Breast epithelium (tissue), 4 donors: ENCODE results near the gene MEIOSIN. TPM values are rescaled to one million over a fixed set of nuclear protein-coding genes. Genes with fewer than 3 reads are reported as not detected.

ENCODE experiments used
- DNase-seq, 2 donors: peaks; one replicate each; pipeline ENCODE4 v3.0.0-alpha.2; 2019; ENCODE audit warnings: low spot score in 2 of 2
- H3K27ac ChIP-seq, 2 donors: fragments of 200-600 bp; sonication (generic) in 1 of 2; one replicate each; pipeline ENCODE4 v1.5.1; 2016 to 2019; ENCODE audit warnings: mild to moderate bottlenecking in 1 of 2
- H3K27me3 ChIP-seq, 2 donors: fragments of 200-600 bp; sonication (generic) in 1 of 2; one replicate each; pipeline versions ENCODE4 v1.5.1 to v1.6.0; 2017 to 2019; ENCODE audit warnings: control low read depth in 1 of 2, mild to moderate bottlenecking in 1 of 2
- H3K36me3 ChIP-seq: fragments of 200-600 bp; one replicate; pipeline ENCODE4 v1.5.1; 2019
- H3K4me1 ChIP-seq, 2 donors: fragments of 200-600 bp; sonication (generic); one replicate each; pipeline ENCODE4 v1.5.1; 2016 to 2019; ENCODE audit warnings: control low read depth in 1 of 2
- H3K4me3 ChIP-seq, 3 donors: fragments of 200-600 bp; sonication (generic); 1 replicate in 2 of 3; 2 replicates in 1 of 3; pipeline ENCODE4 v1.5.1; 2016 to 2019; ENCODE audit warnings: mild to moderate bottlenecking in 3 of 3, moderate library complexity in 2 of 3
- H3K9me3 ChIP-seq, 2 donors: fragments of 200-600 bp; sonication (generic) in 1 of 2; one replicate each; pipeline ENCODE4 v1.5.1; 2016 to 2019; ENCODE audit warnings: control low read depth in 1 of 2
- POLR2A ChIP-seq: fragments of 450-650 bp; IDR thresholded peaks from one replicate; pipeline ENCODE4 v1.6.1; 2016; ENCODE audit warnings: antibody characterized with exemption, mild to moderate bottlenecking, moderate library complexity
- POLR2AphosphoS5 ChIP-seq, 3 donors: sonication (generic); formaldehyde crosslinking; IDR thresholded peaks; one replicate each; pipeline ENCODE4 v1.6.1; 2017; ENCODE audit warnings: antibody characterized with exemption in 3 of 3
- intact Hi-C: fragments of 100-400 bp; cut with DNase I; formaldehyde crosslinking; loops from one replicate; pipeline ENCODE4 v1.15.1; 2023; ENCODE audit warnings: low total_unique reads
- total RNA-seq, 3 donors: library from RNA; depleted of rRNA; stranded (reverse); fragments of >200 nt; gene quantifications; one replicate each; pipeline ENCODE4 v1.1.0, GENCODE V29; 2016
- TF ChIP-seq, protein P1 (sequence below), 3 donors: fragments of 450-650 bp; IDR thresholded peaks; one replicate each; pipeline ENCODE4 v1.5.1; 2016 to 2017; ENCODE audit warnings: antibody characterized with exemption in 3 of 3, mild to moderate bottlenecking in 3 of 3, moderate library complexity in 3 of 3

MEIOSIN gene
- total RNA-seq, 3 donors from 2014 or later: not detected

DNA sequence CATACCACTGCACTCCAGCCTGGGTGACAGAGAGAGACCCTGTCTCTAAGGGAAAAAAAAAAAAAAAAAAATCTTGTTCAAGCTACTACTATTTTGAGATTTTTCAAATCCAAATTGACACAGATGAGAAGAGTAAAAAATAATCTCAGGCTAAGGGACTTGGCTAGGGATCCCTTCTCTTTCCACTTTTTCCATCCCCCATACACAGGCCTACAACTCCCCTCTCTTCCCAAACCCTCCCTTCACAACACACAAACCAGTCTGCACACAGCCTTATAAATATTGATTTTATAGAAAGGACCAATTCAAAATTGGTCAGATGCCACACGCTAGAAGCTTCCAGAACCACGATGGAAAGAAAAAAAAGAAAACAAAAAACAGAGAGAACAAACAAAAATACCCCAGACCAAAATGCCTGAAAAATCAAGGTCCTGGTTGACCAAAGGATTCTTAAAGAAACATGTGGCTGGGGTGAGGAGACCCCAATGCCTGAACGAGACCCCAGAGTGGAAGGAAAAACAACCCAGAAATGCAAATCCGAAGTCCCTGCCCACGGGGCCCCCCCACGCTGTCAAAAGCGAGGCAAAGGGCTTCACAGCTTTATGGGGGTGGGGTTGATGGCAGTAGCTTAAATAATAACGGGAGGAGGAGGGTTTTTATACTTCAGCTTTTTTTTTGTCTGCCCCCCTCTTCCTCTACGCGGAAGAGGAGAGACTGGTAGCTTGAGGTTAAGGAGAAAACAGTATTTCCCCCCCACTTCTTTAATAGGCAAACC lies 22.7 kb upstream of the MEIOSIN start:
- no peak for TF ChIP-seq POLR2A
- TF ChIP-seq, protein P1, sequence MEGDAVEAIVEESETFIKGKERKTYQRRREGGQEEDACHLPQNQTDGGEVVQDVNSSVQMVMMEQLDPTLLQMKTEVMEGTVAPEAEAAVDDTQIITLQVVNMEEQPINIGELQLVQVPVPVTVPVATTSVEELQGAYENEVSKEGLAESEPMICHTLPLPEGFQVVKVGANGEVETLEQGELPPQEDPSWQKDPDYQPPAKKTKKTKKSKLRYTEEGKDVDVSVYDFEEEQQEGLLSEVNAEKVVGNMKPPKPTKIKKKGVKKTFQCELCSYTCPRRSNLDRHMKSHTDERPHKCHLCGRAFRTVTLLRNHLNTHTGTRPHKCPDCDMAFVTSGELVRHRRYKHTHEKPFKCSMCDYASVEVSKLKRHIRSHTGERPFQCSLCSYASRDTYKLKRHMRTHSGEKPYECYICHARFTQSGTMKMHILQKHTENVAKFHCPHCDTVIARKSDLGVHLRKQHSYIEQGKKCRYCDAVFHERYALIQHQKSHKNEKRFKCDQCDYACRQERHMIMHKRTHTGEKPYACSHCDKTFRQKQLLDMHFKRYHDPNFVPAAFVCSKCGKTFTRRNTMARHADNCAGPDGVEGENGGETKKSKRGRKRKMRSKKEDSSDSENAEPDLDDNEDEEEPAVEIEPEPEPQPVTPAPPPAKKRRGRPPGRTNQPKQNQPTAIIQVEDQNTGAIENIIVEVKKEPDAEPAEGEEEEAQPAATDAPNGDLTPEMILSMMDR (IDR thresholded peaks at IDR 0.05): no peak
- H3K27ac ChIP-seq: no peak overlapping the region
- intact Hi-C loops: loop anchor here (5.0 kb wide), 1 partner anchor 772 kb away; no protein-coding TSS in a partner anchor
- peaks cover 6% of the 10 kb centered on the region for H3K36me3 ChIP-seq
- H3K4me3 ChIP-seq: no peak overlapping the region
- no peaks in the 10 kb centered on the region for H3K27me3 ChIP-seq
- H3K9me3 ChIP-seq: no peaks in the 10 kb centered on the region
- H3K4me1 ChIP-seq: no peaks in the 10 kb centered on the region
- no peak for DNase-seq

DNA sequence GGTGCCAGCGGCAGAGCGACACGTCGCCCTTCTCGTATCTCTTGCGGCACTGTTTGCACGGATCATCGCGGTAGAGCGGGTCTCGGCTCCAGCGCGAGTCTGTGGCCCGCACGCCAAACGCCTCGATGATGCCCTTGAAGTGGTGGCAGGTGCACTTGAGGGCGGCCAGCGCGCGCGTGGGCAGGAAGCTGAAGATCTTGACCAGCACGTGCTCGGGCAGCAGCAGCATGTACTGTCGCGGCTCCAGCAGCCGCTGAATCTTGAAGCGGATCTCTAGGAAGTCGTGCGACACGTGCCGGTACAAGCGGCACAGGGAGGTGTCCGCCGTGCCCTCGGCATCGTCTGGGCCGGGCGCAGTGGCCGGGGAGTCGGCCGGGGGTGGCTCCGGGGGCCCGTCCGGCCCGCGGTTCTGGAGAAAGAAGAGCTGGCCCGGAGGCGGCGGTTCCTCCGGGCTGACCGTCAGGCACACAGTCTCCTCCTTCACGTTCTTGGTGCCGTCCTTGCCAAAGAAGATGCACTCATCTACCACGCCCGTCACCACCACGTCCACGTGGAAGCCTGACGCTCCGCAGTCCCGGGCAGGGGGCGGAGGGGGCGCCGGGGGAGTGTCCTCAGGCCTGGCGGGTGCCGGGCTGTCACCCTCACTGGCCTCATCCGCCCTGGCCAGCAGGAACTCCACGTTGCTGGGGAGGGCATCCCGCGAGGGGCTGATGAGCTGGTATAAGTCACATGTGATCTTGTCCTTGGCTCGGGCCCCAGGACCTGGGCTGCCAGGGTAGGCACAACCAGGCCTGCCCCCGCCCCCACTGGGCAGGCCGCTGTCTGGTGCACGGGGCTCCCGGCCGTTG lies 21.2 kb upstream of the MEIOSIN start:
- Histone ChIP-seq H3K36me3 (peaks cover 6% of the 10 kb centered on the region), H3K27ac (peak overlapping the region in 1 of 2 donors; percentile 19), H3K4me3 (no peak overlapping the region), H3K27me3 (no peaks in the 10 kb centered on the region), H3K4me1 (no peaks in the 10 kb centered on the region), H3K9me3 (no peaks in the 10 kb centered on the region)
- intact Hi-C loops: loop anchor here (5.0 kb wide), 1 partner anchor 770 kb away; no protein-coding TSS in a partner anchor
- DNase-seq: no peak
- TF ChIP-seq, protein P1 (IDR thresholded peaks at IDR 0.05): no peak
- TF ChIP-seq POLR2AphosphoS5 (IDR thresholded peaks at IDR 0.05) (no peak), POLR2A (no peak)

- Histone ChIP-seq H3K9me3 (no peaks in the 10 kb centered on the region), H3K36me3 (peaks cover 6% of the 10 kb centered on the region), H3K4me1 (no peaks in the 10 kb centered on the region), H3K27ac (peak overlapping the region in 1 of 2 donors; percentile 19), H3K4me3 (no peak overlapping the region), H3K27me3 (no peaks in the 10 kb centered on the region)
- TF ChIP-seq, protein P1 (IDR thresholded peaks at IDR 0.05): no peak
- no peak for TF ChIP-seq POLR2A
- no peak for TF ChIP-seq POLR2AphosphoS5 (IDR thresholded peaks at IDR 0.05)
- no peak for DNase-seq
- intact Hi-C loops: loop anchor here (5.0 kb wide), 1 partner anchor 770 kb away; no protein-coding TSS in a partner anchor
These were observed 20.6 kb upstream of the MEIOSIN start for GRCh38 chr19:45712699-45713067.

DNA sequence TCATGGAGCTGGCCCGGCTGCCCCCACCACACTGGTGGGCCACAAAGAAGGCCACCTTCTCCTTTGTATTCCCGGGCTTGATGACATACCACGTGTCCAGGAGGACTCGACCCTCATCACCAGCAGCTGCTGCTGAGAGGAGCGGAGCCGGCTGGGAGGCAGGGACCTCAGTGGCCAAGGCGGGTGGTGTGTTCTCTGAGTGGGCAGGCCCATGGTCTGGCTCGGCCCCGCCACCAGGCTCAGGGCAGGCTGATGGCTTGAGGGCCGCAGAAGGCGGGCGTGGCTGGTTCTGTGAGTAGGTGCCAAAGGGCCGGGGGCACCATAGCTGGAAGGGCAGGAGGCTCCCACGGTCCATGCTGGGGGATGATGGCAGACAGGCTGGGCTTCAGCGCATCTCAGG lies 20.1 kb upstream of the MEIOSIN start:
- no peak overlapping the region for H3K4me3 ChIP-seq
- H3K9me3 ChIP-seq: no peaks in the 10 kb centered on the region
- peaks cover 6% of the 10 kb centered on the region for H3K36me3 ChIP-seq
- no peaks in the 10 kb centered on the region for H3K27me3 ChIP-seq
- H3K4me1 ChIP-seq: peaks cover 2 to 3% of the 10 kb centered on the region in 2 donors
- intact Hi-C loops: loop anchor here (5.0 kb wide), 1 partner anchor 769 kb away; no protein-coding TSS in a partner anchor
- DNase-seq: no peak
- TF ChIP-seq POLR2A (no peak), POLR2AphosphoS5 (IDR thresholded peaks at IDR 0.05) (no peak)
- TF ChIP-seq, protein P1 (IDR thresholded peaks at IDR 0.05): no peak
- no peak overlapping the region for H3K27ac ChIP-seq
